Spleen (tissue), 11 donors: ENCODE data around the gene MTPN. TPM values are rescaled to one million over a fixed set of nuclear protein-coding genes. Genes with fewer than 3 reads are reported as not detected.

Source experiments
- DNase-seq: peaks from one replicate; pipeline ENCODE4 v3.0.0-alpha.2; 2020
- H3K27ac ChIP-seq, 8 donors: fragments of 200-600 bp; sonication (generic) in 7 of 8; 1 replicate in 4 of 8; 2 replicates in 4 of 8; pipeline versions ENCODE4 v1.5.0 to v1.8.0; 2016 to 2021; ENCODE audit warnings: inconsistent platforms in 4 of 8, mild to moderate bottlenecking in 4 of 8, moderate library complexity in 1 of 8
- H3K27me3 ChIP-seq, 7 donors: fragments of 200-600 bp; sonication (generic) in 6 of 7; replicated peaks in 1 of 7; 1 replicate in 4 of 7; 2 replicates in 3 of 7; pipeline versions ENCODE4 v1.5.0 to v1.8.0; 2016 to 2021; ENCODE audit warnings: inconsistent platforms in 3 of 7, mild to moderate bottlenecking in 1 of 7
- H3K36me3 ChIP-seq, 6 donors: fragments of 200-600 bp; sonication (generic) in 5 of 6; 1 replicate in 4 of 6; 2 replicates in 2 of 6; pipeline versions ENCODE4 v1.5.0 to v1.8.0; 2016 to 2021; ENCODE audit warnings: inconsistent platforms in 2 of 6
- H3K4me1 ChIP-seq, 6 donors: fragments of 200-600 bp; sonication (generic) in 5 of 6; 1 replicate in 3 of 6; 2 replicates in 3 of 6; pipeline versions ENCODE4 v1.5.0 to v1.8.0; 2016 to 2021; ENCODE audit warnings: inconsistent platforms in 3 of 6
- H3K4me3 ChIP-seq, 8 donors: fragments of 200-600 bp; sonication (generic) in 7 of 8; 1 replicate in 4 of 8; 2 replicates in 4 of 8; pipeline versions ENCODE4 v1.5.0 to v1.8.0; 2016 to 2021; ENCODE audit warnings: inconsistent platforms in 4 of 8, mild to moderate bottlenecking in 4 of 8, moderate library complexity in 2 of 8
- H3K9me3 ChIP-seq, 8 donors: fragments of 200-600 bp; sonication (generic) in 7 of 8; 1 replicate in 4 of 8; 2 replicates in 4 of 8; pipeline versions ENCODE4 v1.5.0 to v1.8.0; 2016 to 2021; ENCODE audit warnings: inconsistent platforms in 4 of 8
- CTCF ChIP-seq, 11 experiments: fragments of 200-600 bp in 7 of 11; fragments of 450-650 bp in 4 of 11; sonication (generic) in 4 of 11; IDR thresholded peaks in 8 of 11; conservative IDR thresholded peaks in 3 of 11; 1 replicate in 7 of 11; 2 replicates in 4 of 11; pipeline versions ENCODE4 v1.4.0 to v1.8.0; 2016 to 2021; ENCODE audit warnings: antibody characterized with exemption in 11 of 11, inconsistent platforms in 4 of 11, mild to moderate bottlenecking in 1 of 11
- POLR2A ChIP-seq, 3 donors: fragments of 450-650 bp; IDR thresholded peaks; one replicate each; pipeline ENCODE4 v1.5.1; 2017; ENCODE audit warnings: antibody characterized with exemption in 3 of 3, mild to moderate bottlenecking in 1 of 3
- POLR2AphosphoS5 ChIP-seq, 3 donors: sonication (generic); formaldehyde crosslinking; IDR thresholded peaks; one replicate each; pipeline ENCODE4 v1.5.1; 2017; ENCODE audit warnings: antibody characterized with exemption in 3 of 3
- WGBS, 5 donors: extraction: QIAGEN DNeasy Blood & Tissue Kit in 3 of 5; methylation state at CpG; one replicate each; pipeline versions ENCODE4 v1.1.5 to v1.1.7; 2013 to 2018; 5-methylcytosine and 5-hydroxymethylcytosine counted together
- intact Hi-C: fragments of 100-400 bp; cut with DNase I; formaldehyde crosslinking; loops from one replicate; pipeline ENCODE4 v1.15.0; 2023; ENCODE audit warnings: low total_unique reads
- polyA plus RNA-seq, 3 donors: library from polyadenylated mRNA; stranded (reverse); fragments of 200-250 nt; gene quantifications; one replicate each; pipeline ENCODE4 v1.2.1, GENCODE V29; 2013
- total RNA-seq, 7 donors: library from RNA; depleted of rRNA in 3 of 7; stranded (reverse); fragments of >200 nt in 3 of 7; fragmentation: NEBNext Ultra II Directional in 4 of 7; extraction: Animal tissue kit (Norgen Biotek cat#: 25700) in 4 of 7; gene quantifications; one replicate each; pipeline versions ENCODE4 v1.1.0 to v1.2.1, GENCODE V29; 2016 to 2021
- donor health status: healthy with polysubstance abuse.
- donor health status: DM: no; HTN: no; CAD: no; lungs with moderate emphysema.
- donor health status: DM: no; HTN: no; CAD: no.
- donor health status: Bipolar disorder and iron deficiency.
- donor health status: healthy.
- donor health status: DM: no; HTN: no; CAD: no.
- donor health status: DM: yes; HTN: yes; CAD: no.

MTPN gene
- total and polyA plus RNA-seq, 10 donors = 43.2 to 192 (median 157) TPM

DNA sequence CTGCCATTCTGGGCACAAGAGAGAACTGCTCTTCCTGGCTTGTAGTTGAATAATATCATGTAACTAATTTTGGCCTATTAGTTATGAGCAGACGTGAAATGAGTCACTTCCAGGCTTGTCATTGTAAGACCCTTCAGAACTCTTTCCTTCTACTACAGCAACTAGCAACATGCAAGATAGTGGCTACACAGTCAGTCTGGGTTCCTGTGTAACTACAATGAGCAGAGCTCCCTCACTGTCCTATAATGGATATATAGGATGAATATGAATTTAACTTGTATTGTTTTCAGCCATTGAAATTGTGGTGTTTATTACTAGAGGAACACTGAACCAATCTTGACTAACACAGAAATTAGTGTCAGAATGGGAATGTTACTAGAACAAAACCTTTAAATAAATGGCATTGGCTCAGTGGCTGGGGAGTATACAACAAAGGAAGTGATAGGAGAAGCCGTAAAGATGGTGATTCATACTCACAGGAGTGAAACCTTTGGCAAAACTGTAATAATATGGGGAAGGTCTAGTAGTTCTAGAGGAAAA is 2.9 kb upstream of the MTPN start:
- intact Hi-C loops = no loop called here
- DNase-seq = no peak
- no peaks in the 10 kb centered on the region for H3K27me3 ChIP-seq
- H3K4me3 ChIP-seq = peak overlapping the region in 4 of 8 donors; percentile 16 to 59 (median 28)
- H3K9me3 ChIP-seq = no peaks in the 10 kb centered on the region
- TF ChIP-seq POLR2A (IDR thresholded peaks at IDR 0.05) (no peak), POLR2AphosphoS5 (IDR thresholded peaks at IDR 0.05) (no peak), CTCF (IDR thresholded peaks at IDR 0.05 in 8 of 11, conservative IDR thresholded peaks at IDR 0.05 in 3 of 11) (no peak)
- peaks cover 26 to 86% (median 60%) of the 10 kb centered on the region in 6 donors for H3K4me1 ChIP-seq
- H3K27ac ChIP-seq = peak overlapping the region; percentile 45 to 93 (median 88)
- WGBS, 5 donors = 36 to 48% (median 39%) methylated on average over 2 of the region's 2 CpGs
- H3K36me3 ChIP-seq = no peaks in the 10 kb centered on the region

DNA sequence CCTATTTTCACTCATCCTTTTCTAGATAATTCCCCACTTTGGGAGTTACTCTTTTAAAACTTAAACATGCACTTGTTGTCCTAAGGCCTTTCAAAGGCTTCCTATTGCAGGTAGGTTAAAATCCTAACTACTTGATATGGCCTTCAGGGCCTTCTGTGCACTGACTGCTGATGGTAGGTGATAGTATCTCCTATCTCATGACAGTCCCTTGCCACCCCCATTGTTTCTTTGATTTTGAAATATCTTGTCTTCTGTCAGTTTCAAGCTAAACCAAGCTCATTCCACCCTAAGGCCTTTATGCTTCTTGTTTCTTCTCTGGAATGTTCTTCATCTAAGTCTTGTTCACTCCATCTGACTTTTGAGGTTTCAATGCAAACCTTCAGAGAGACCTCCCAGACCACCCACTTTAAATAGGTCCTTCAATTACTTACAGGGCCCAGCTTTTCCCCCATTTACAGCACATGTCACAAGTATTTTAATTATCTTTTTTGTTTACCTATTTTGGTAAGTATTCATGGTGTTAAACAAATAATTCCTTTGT is 2.4 kb upstream of the MTPN start:
- intact Hi-C loops = no loop called here
- Histone ChIP-seq H3K36me3 (peaks cover 0 to under 1% (median 0%) of the 10 kb centered on the region in 6 donors), H3K27me3 (no peaks in the 10 kb centered on the region), H3K4me3 (no peak overlapping the region), H3K4me1 (peaks cover 29 to 91% (median 66%) of the 10 kb centered on the region in 6 donors), H3K27ac (peak overlapping the region; percentile 45 to 93 (median 88)), H3K9me3 (no peaks in the 10 kb centered on the region)
- DNase-seq = no peak
- TF ChIP-seq CTCF (IDR thresholded peaks at IDR 0.05 in 8 of 11, conservative IDR thresholded peaks at IDR 0.05 in 3 of 11) (no peak), POLR2AphosphoS5 (IDR thresholded peaks at IDR 0.05) (no peak), POLR2A (IDR thresholded peaks at IDR 0.05) (no peak)

GRCh38 chr7:135978624-135979023 is 1.5 kb upstream of the MTPN start:
- Histone ChIP-seq H3K36me3 (peaks cover 0 to 9% (median 0%) of the 10 kb centered on the region in 6 donors), H3K4me3 (no peak overlapping the region), H3K4me1 (peaks cover 38 to 93% (median 71%) of the 10 kb centered on the region in 6 donors), H3K9me3 (no peaks in the 10 kb centered on the region), H3K27me3 (no peaks in the 10 kb centered on the region), H3K27ac (peak overlapping the region in 1 of 8 donors; percentile 93)
- intact Hi-C loops = no loop called here
- no peak for TF ChIP-seq POLR2A (IDR thresholded peaks at IDR 0.05)
- no peak for TF ChIP-seq CTCF (IDR thresholded peaks at IDR 0.05 in 8 of 11, conservative IDR thresholded peaks at IDR 0.05 in 3 of 11)
- no peak for TF ChIP-seq POLR2AphosphoS5 (IDR thresholded peaks at IDR 0.05)
- no peak for DNase-seq
- WGBS, 5 donors = 96 to 99% (median 97%) methylated on average over 4 of the region's 4 CpGs

DNA sequence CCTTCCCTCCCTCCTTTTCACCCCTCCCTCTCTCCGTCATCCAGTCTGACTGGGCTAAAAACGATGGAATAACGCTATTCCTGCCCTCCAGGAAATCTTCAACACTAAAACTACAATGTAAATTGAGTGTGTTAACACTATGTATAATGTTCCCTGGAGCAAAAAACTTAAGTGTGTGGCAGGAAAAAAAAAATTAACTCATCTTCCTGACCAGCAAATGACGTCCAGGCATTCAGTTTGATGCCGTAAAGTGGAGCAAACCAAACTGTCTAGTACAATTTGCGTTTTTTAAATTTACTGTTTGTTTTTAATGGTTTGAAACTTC is 545 bp upstream of the MTPN start:
- intact Hi-C loops = no loop called here
- Histone ChIP-seq H3K4me1 (peaks cover 42 to 93% (median 75%) of the 10 kb centered on the region in 6 donors), H3K27ac (peak overlapping the region; percentile 84 to 98 (median 96)), H3K4me3 (peak overlapping the region; percentile 89 to 97 (median 94)), H3K9me3 (no peaks in the 10 kb centered on the region), H3K27me3 (no peaks in the 10 kb centered on the region), H3K36me3 (peaks cover 0 to 17% (median 0%) of the 10 kb centered on the region in 6 donors)
- TF ChIP-seq POLR2AphosphoS5 (IDR thresholded peaks at IDR 0.05) (no peak), POLR2A (IDR thresholded peaks at IDR 0.05) (no peak), CTCF (IDR thresholded peaks at IDR 0.05 in 8 of 11, conservative IDR thresholded peaks at IDR 0.05 in 3 of 11) (no peak)
- no peak for DNase-seq
- 44 to 69% (median 54%) methylated on average over 6 of the region's 6 CpGs for WGBS, 5 donors
